ENCODE results near the gene ZNF592. TPM values are rescaled to one million over a fixed set of nuclear protein-coding genes. Genes with fewer than 3 reads are reported as not detected.

ZNF592 gene
- total and polyA plus RNA-seq, 4 donors = 8.8 to 29.6 (median 16.2) TPM

DNA sequence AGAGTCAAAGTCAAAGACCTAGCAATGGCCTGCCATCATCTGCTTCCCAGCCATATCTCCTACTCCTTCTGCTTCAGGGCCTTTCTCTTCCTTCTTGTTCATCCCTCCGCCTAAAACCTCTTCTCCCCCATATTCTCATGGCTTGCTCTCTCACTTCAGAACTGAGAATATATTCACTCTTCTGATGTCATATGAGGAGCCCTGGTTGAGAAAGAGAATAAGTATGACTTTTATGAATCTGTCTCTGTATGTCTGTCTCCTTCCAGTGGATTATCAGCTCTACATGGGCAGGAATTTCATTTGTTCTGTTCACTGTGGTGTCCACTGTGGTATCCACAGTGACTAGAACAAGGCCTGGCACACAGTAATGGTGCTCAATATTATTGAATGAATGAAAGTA is 11.8 kb downstream of the ZNF592 start:
- no peak overlapping the region for H3K27ac ChIP-seq (ENCODE audit: low read depth in 1 of 2, low read length in 1 of 2)
- ATAC-seq (ENCODE audit: insufficient read depth, low FRiP score) (no peak), DNase-seq (no peak)
- no peak overlapping the region for H3K9ac ChIP-seq (ENCODE audit: insufficient read depth in 1 of 2, low read length in 2 of 2)
- no peaks in the 10 kb centered on the region for H3K27me3 ChIP-seq (ENCODE audit: control insufficient read depth in 3 of 3, insufficient read depth in 3 of 3, low read length in 2 of 3)
- peaks cover 0 to 36% (median 7%) of the 10 kb centered on the region in 5 donors for H3K4me1 ChIP-seq (ENCODE audit: control insufficient read depth in 5 of 5, insufficient read depth in 5 of 5, low read length in 5 of 5)
- WGBS, 2 donors = 95 to 100% methylated on average over 1 of the region's 1 CpG
- H3K9me3 ChIP-seq (ENCODE audit: control insufficient read depth in 4 of 4, insufficient read depth in 3 of 4, low read length in 3 of 4) = no peaks in the 10 kb centered on the region
- no peak overlapping the region for H3K4me3 ChIP-seq
- TF ChIP-seq, protein P1, sequence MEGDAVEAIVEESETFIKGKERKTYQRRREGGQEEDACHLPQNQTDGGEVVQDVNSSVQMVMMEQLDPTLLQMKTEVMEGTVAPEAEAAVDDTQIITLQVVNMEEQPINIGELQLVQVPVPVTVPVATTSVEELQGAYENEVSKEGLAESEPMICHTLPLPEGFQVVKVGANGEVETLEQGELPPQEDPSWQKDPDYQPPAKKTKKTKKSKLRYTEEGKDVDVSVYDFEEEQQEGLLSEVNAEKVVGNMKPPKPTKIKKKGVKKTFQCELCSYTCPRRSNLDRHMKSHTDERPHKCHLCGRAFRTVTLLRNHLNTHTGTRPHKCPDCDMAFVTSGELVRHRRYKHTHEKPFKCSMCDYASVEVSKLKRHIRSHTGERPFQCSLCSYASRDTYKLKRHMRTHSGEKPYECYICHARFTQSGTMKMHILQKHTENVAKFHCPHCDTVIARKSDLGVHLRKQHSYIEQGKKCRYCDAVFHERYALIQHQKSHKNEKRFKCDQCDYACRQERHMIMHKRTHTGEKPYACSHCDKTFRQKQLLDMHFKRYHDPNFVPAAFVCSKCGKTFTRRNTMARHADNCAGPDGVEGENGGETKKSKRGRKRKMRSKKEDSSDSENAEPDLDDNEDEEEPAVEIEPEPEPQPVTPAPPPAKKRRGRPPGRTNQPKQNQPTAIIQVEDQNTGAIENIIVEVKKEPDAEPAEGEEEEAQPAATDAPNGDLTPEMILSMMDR (IDR thresholded peaks at IDR 0.05; ENCODE audit: control extremely low read depth, extremely low read depth) = no peak
- peaks cover 0 to 2% (median 0%) of the 10 kb centered on the region in 4 donors for H3K36me3 ChIP-seq (ENCODE audit: control insufficient read depth in 4 of 4, insufficient read depth in 4 of 4, low read length in 4 of 4)

DNA sequence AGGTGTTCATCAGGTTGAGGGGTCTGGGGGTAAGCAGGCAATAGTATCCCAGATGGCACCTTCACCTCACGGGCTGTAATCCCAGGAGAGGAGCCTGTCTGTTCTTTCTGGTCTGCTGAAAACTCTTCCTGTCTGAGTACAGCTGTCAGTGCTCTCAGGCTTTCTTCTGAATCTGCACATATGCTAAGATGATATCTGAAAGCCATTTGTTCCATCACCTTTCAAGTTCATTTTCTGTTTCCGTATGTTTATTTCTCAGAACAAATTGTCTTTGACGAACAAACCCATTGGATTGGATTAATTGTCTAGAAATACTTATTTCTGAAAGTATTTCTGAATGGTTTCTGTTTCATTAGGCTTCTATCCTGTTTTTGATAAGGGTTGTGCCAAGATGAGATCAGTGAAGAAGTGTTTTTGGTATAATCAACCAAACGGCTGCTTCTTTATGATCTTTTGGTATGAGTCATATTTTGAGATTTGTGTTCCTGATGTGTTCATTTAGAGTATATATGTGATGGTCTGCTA is 13.3 kb downstream of the ZNF592 start:
- peak overlapping the region in 1 of 2 donors; percentile 28 for H3K9ac ChIP-seq (ENCODE audit: insufficient read depth in 1 of 2, low read length in 2 of 2)
- H3K27me3 ChIP-seq (ENCODE audit: control insufficient read depth in 3 of 3, insufficient read depth in 3 of 3, low read length in 2 of 3) = no peaks in the 10 kb centered on the region
- no peak overlapping the region for H3K4me3 ChIP-seq
- ATAC-seq (ENCODE audit: insufficient read depth, low FRiP score) = no peak
- H3K9me3 ChIP-seq (ENCODE audit: control insufficient read depth in 4 of 4, insufficient read depth in 3 of 4, low read length in 3 of 4) = no peaks in the 10 kb centered on the region
- DNase-seq = no peak
- TF ChIP-seq, protein P1 (IDR thresholded peaks at IDR 0.05; ENCODE audit: control extremely low read depth, extremely low read depth) = no peak
- WGBS, 2 donors = 44 to 64% methylated on average over 4 of the region's 4 CpGs
- H3K27ac ChIP-seq (ENCODE audit: low read depth in 1 of 2, low read length in 1 of 2) = no peak overlapping the region
- H3K36me3 ChIP-seq (ENCODE audit: control insufficient read depth in 4 of 4, insufficient read depth in 4 of 4, low read length in 4 of 4) = peaks cover 0 to 7% (median 6%) of the 10 kb centered on the region in 4 donors
- peaks cover 0 to 34% (median 7%) of the 10 kb centered on the region in 5 donors for H3K4me1 ChIP-seq (ENCODE audit: control insufficient read depth in 5 of 5, insufficient read depth in 5 of 5, low read length in 5 of 5)

DNA sequence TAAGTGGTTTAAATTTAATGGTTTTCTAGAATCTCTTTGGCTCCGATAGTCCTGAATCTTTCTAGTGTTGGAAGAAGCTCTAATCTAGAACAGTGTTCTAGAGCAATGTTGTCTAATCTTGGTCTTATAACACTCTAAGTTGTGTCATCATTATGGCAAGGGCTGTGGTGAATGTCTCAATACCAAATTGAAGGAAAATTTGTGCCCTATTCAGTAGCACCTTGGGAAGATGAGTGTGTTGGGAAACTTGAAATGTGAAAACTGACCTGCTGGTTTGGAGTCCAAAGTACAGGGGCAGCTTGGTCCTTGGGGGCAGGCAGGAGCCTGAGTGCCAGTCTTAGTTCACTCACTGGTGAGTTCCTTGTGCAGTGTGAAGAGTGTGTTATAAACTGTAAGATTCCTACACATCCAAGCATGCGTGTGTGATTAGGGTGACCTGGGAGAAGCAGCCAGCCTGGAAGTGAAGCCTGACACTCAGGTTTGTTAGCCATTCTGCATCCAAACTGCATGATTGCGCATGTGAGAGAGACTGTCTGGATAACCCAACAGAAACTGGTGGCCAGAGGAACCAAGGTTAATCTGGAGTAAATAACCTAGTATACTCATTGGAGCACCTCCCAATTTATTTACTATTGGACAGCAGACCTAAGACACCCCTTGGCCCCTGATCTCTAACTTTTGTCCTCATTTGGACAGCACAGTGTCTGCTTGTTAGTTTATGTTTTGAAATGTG is 14.6 kb downstream of the ZNF592 start:
- Histone ChIP-seq H3K27me3 (ENCODE audit: control insufficient read depth in 3 of 3, insufficient read depth in 3 of 3, low read length in 2 of 3) (no peaks in the 10 kb centered on the region), H3K27ac (ENCODE audit: low read depth in 1 of 2, low read length in 1 of 2) (peak overlapping the region in 1 of 2 donors; percentile 49), H3K9ac (ENCODE audit: insufficient read depth in 1 of 2, low read length in 2 of 2) (no peak overlapping the region), H3K4me1 (ENCODE audit: control insufficient read depth in 5 of 5, insufficient read depth in 5 of 5, low read length in 5 of 5) (peaks cover 0 to 34% (median 7%) of the 10 kb centered on the region in 5 donors), H3K4me3 (no peak overlapping the region), H3K36me3 (ENCODE audit: control insufficient read depth in 4 of 4, insufficient read depth in 4 of 4, low read length in 4 of 4) (peaks cover 4 to 13% (median 11%) of the 10 kb centered on the region in 4 donors), H3K9me3 (ENCODE audit: control insufficient read depth in 4 of 4, insufficient read depth in 3 of 4, low read length in 3 of 4) (no peaks in the 10 kb centered on the region)
- DNase-seq = no peak
- whole genome bisulfite sequencing, 2 donors = 87 to 93% methylated on average over 3 of the region's 3 CpGs
- TF ChIP-seq, protein P1 (IDR thresholded peaks at IDR 0.05; ENCODE audit: control extremely low read depth, extremely low read depth) = no peak
- no peak for ATAC-seq (ENCODE audit: insufficient read depth, low FRiP score)

Data from lung (tissue), 12 donors.